ENCODE results near the gene ARSI.

DNA sequence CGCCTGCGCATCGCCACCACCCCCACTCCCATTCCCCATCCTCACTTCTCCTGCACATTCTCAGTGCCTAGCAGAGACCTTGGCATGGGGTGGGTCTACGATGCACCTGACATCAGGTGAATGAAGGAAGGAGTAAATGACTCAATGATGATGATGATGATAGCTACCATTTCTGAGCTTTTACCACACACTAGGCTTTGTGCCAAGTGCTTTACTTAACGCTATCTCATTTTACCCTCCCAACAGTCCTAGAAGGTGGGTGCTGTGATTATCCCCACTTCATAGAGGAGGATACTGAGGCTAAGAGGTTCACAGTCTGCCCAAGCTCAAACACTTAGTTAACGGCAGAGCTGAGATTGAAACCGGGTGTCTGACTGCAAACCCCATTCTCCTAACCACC lies 40.2 kb downstream of the ARSI start:
- TF ChIP-seq, protein P1, sequence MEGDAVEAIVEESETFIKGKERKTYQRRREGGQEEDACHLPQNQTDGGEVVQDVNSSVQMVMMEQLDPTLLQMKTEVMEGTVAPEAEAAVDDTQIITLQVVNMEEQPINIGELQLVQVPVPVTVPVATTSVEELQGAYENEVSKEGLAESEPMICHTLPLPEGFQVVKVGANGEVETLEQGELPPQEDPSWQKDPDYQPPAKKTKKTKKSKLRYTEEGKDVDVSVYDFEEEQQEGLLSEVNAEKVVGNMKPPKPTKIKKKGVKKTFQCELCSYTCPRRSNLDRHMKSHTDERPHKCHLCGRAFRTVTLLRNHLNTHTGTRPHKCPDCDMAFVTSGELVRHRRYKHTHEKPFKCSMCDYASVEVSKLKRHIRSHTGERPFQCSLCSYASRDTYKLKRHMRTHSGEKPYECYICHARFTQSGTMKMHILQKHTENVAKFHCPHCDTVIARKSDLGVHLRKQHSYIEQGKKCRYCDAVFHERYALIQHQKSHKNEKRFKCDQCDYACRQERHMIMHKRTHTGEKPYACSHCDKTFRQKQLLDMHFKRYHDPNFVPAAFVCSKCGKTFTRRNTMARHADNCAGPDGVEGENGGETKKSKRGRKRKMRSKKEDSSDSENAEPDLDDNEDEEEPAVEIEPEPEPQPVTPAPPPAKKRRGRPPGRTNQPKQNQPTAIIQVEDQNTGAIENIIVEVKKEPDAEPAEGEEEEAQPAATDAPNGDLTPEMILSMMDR (IDR thresholded peaks at IDR 0.05; ENCODE audit: low read depth, low read length, poor library complexity, severe bottlenecking) = no peak
- TF ChIP-seq EZH2phosphoT487 (IDR thresholded peaks at IDR 0.05; ENCODE audit: borderline replicate concordance, low read length) = no peak
